ENCODE measurements around the gene SETBP1.

SETBP1 gene

DNA sequence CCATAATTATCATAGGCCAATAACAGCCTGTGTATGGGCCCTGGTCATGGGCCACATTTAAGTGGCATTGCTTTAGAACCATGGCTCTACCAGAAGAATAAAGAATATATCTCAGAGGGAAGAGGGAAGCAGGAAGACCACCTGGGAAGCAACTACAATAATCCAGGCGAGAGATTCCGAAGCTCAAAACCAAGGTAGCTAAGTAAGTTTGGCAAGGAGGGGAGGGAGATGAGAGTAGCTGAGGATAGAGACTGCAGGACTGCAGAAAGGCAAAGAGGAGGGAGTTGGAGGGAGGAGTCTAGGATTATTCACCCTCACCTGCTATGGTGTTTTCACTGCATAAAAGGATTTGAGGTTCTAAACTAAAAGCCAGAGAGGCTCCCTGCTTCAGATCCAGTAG is 293.5 kb downstream of the SETBP1 start:
- H3K9me3 Mint-ChIP-seq, result no peaks in the 10 kb centered on the region

DNA sequence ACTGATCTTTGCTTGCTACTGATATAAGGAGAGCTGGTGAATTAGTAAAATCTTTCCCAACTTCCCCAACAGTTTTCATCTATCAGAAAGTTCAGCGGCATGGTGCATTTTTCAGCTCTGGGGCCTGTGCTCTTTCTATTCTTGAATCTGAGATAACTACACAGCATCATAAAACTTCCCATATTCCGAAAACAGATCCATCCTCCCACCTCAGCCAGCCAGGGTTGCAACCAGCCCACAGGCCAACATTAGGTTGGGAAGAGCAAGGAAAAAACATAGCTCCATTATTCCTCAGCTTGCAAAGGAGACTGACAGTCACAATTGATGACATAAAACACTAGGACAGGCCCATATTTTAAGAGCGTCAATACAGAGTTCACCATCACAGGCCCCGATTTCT is 297.2 kb downstream of the SETBP1 start:
- H3K27me3 Mint-ChIP-seq, result no peaks in the 10 kb centered on the region
- H3K27ac Mint-ChIP-seq, result no peak overlapping the region
- no peaks in the 10 kb centered on the region for H3K9me3 Mint-ChIP-seq
- H3K36me3 Mint-ChIP-seq (ENCODE audit: low read depth), result no peaks in the 10 kb centered on the region
- no peaks in the 10 kb centered on the region for H3K4me1 Mint-ChIP-seq (ENCODE audit: low read depth)
- H3K4me3 Mint-ChIP-seq, result no peak overlapping the region

More for the DNA sequence above, 293.5 kb downstream of the SETBP1 start:
- Mint-ChIP-seq H3K36me3 (ENCODE audit: low read depth) (no peaks in the 10 kb centered on the region), H3K4me1 (ENCODE audit: low read depth) (no peaks in the 10 kb centered on the region), H3K27ac (no peak overlapping the region), H3K4me3 (no peak overlapping the region), H3K27me3 (no peaks in the 10 kb centered on the region)

DNA sequence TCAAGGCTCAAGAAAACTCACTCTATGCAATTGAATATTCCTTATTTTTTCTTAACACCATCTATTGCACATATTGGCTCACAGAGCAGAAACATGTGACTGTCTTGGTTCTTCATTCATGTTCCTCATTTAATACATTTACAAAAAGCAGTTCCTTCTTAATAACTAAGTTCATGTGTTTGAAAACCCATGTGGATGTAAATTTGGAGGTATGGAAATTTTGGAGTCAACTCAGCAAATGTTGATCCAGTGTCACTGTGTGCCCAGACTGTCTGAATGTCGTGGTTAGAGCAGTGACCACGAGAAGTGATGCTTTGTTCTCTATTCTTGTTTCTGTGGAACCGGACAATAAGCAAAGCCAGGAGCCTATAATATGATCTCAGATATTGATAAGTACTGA is 299.1 kb downstream of the SETBP1 start:
- H3K27me3 Mint-ChIP-seq, result no peaks in the 10 kb centered on the region

DNA sequence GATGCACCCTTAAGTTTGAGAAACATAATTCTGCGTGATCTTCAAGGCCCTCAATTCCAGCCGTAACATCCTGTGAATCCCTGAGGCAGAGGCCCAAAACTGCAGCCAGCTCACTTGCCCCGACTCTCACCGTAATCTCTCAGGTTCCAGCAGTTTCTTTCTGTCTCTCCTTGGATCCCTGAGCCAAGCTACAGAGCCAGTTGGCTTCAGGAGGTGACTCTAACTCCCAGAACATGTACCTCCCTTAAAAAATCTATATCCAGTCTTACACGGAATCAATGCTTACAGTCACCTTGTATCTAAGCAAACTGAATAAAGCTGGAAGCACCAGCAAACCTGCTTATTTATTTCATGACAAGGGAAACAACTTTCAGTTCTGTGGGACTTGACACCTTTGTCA is 300.4 kb downstream of the SETBP1 start:
- no peaks in the 10 kb centered on the region for H3K36me3 Mint-ChIP-seq (ENCODE audit: low read depth)
- no peaks in the 10 kb centered on the region for H3K4me1 Mint-ChIP-seq (ENCODE audit: low read depth)
- no peaks in the 10 kb centered on the region for H3K9me3 Mint-ChIP-seq

More for the DNA sequence above, 299.1 kb downstream of the SETBP1 start:
- no peaks in the 10 kb centered on the region for H3K9me3 Mint-ChIP-seq
- no peaks in the 10 kb centered on the region for H3K4me1 Mint-ChIP-seq (ENCODE audit: low read depth)
- no peaks in the 10 kb centered on the region for H3K36me3 Mint-ChIP-seq (ENCODE audit: low read depth)
- no peak overlapping the region for H3K27ac Mint-ChIP-seq
- H3K4me3 Mint-ChIP-seq, result no peak overlapping the region

DNA sequence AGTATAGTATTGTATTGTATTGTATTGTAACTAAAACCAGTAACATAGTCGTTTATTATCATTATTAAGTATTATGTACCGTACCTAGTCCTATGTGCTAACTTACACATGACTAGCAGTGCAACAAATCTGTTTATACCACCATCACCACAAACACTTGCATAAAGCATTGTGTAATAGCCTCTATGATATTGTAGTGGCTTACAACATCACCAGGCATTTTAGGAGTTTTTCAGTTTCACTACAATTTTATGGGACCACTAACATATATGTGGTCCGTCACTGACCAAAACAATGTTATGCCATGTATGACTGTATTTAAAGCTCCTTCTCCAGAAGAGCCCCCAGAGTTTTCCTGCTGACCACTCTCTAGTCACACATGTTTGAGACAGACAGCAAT is 306.2 kb downstream of the SETBP1 start:
- no peaks in the 10 kb centered on the region for H3K27me3 Mint-ChIP-seq
- no peaks in the 10 kb centered on the region for H3K36me3 Mint-ChIP-seq (ENCODE audit: low read depth)
- H3K4me1 Mint-ChIP-seq (ENCODE audit: low read depth), result no peaks in the 10 kb centered on the region
- H3K4me3 Mint-ChIP-seq, result no peak overlapping the region
- peaks cover 4% of the 10 kb centered on the region for H3K9me3 Mint-ChIP-seq
- no peak overlapping the region for H3K27ac Mint-ChIP-seq

More for the DNA sequence above, 300.4 kb downstream of the SETBP1 start:
- no peak overlapping the region for H3K27ac Mint-ChIP-seq
- no peaks in the 10 kb centered on the region for H3K27me3 Mint-ChIP-seq
- no peak overlapping the region for H3K4me3 Mint-ChIP-seq

DNA sequence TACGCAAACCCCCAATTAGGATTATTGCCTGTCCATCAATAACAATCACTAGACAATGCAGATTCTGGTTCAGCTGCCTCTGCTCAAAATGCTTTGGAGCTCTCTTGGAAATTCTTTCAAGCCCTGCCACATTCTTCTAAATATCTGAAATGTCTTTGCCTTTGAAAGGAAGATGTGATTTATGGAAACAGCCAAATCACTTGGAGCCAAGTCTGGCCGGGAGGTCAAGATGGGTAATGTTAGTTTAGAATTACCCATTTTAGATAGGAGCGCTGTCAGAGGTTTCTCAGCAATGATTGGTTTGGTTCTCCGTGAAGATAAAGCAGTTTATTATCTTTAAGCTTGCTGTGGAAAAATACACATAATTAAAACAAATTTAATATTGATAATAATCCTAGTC is 306.7 kb downstream of the SETBP1 start:
- H3K27me3 Mint-ChIP-seq, result no peaks in the 10 kb centered on the region
- no peak overlapping the region for H3K27ac Mint-ChIP-seq
- H3K9me3 Mint-ChIP-seq, result peaks cover 4% of the 10 kb centered on the region
- no peaks in the 10 kb centered on the region for H3K36me3 Mint-ChIP-seq (ENCODE audit: low read depth)
- no peak overlapping the region for H3K4me3 Mint-ChIP-seq
- H3K4me1 Mint-ChIP-seq (ENCODE audit: low read depth), result no peaks in the 10 kb centered on the region

DNA sequence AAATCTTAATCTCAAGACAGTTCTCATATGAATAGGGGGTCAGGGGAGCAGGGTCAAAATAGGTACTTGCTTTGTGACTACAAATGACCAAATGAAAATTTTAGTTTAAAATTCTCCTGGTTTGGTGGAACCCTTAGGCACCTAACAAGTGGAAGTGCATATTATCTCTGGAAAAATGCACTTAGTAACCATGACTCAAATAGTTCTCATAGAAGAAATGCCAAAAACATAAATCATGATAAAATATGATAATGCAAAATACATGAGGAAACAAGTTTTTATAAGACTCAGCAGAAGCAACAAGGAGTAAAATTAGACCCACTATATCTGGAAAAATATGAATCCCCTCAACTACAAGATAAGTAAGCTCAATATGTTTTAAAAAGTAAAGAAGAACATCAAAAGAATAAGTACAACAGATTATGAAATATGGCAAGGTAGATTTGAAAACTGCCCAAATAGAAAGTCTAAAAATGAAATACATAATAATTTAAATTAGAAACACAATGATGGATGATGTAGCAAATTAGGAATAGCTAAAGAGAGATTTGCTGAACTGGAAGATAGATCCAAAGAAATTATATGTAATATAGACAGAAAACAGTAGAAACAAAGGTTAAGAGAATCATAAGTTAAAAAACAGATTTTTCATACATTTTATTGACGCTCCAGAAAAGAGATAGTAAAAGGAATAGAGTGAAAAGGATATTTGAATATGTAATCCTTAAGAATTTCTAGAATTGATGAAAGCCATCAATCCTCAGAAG is 308.3 kb downstream of the SETBP1 start:
- Mint-ChIP-seq H3K36me3 (ENCODE audit: low read depth) (no peaks in the 10 kb centered on the region), H3K27ac (no peak overlapping the region), H3K27me3 (no peaks in the 10 kb centered on the region), H3K4me3 (no peak overlapping the region), H3K9me3 (peaks cover 4% of the 10 kb centered on the region), H3K4me1 (ENCODE audit: low read depth) (no peaks in the 10 kb centered on the region)

DNA sequence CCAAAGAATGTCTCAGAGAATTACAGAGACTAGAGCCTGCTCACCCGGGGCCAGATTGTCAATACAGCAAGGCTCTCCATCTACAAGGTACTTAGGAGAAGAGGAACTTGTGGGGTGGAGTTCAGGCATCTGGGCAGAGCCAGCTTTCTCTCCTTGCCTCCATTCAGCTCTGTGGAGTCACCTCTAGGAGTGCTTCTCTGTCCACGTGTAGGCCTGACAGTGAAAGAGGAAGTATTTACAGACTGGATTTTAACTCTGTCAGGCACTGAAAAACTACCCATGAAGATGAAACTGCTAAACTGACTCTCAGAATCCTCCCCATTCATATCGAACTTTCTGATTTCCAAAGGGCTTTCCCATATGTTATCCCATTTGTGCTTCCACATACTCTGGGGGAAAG is 315.6 kb downstream of the SETBP1 start:
- H3K36me3 Mint-ChIP-seq (ENCODE audit: low read depth), result peaks cover 4% of the 10 kb centered on the region
- no peak overlapping the region for H3K4me3 Mint-ChIP-seq
- peaks cover 3% of the 10 kb centered on the region for H3K9me3 Mint-ChIP-seq
- no peaks in the 10 kb centered on the region for H3K4me1 Mint-ChIP-seq (ENCODE audit: low read depth)
- H3K27ac Mint-ChIP-seq, result no peak overlapping the region
- no peaks in the 10 kb centered on the region for H3K27me3 Mint-ChIP-seq

DNA sequence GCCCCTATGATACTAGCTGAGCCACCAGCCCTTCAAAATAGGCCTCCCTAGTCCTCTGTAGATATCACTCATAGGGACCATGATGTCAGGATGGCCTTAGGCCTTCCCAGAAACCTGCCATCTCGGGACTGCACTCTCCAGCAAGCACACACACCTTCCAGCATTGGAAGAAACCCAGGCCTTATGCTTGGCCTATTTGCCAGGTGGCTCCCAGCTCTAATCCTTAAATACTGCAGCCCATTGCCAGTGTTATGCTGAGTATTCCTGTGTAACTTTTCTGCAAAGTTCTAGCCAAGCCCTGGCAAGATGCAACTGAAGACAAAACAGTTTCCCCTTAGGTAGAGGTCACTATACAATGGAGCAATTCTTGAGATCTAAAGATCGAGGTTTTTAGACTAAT is 316.5 kb downstream of the SETBP1 start:
- no peak overlapping the region for H3K27ac Mint-ChIP-seq
- H3K27me3 Mint-ChIP-seq, result no peaks in the 10 kb centered on the region
- peaks cover 4% of the 10 kb centered on the region for H3K36me3 Mint-ChIP-seq (ENCODE audit: low read depth)
- H3K4me1 Mint-ChIP-seq (ENCODE audit: low read depth), result no peaks in the 10 kb centered on the region
- H3K9me3 Mint-ChIP-seq, result peaks cover 3% of the 10 kb centered on the region
- no peak overlapping the region for H3K4me3 Mint-ChIP-seq

DNA sequence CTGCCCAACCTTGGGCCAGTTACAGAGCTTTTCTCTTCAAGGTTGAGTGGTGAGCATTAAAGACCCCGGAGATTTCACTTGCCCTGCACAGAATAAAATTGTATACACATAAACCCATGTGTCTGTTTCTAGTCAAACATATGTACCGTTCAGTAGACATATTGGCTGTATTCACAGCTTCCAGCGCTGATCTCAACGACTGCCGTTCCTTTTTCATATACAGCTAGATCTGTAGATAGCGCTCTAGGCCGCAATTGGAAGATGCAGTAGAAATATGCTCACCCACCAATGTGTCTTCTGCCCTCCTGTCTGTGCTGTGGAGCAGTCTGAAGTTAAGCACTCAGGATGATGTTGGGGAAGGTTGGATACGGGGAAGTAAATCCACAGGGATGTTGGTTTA is 317.7 kb downstream of the SETBP1 start:
- no peaks in the 10 kb centered on the region for H3K27me3 Mint-ChIP-seq
- peaks cover 4% of the 10 kb centered on the region for H3K36me3 Mint-ChIP-seq (ENCODE audit: low read depth)
- no peak overlapping the region for H3K4me3 Mint-ChIP-seq
- peaks cover 3% of the 10 kb centered on the region for H3K9me3 Mint-ChIP-seq
- H3K27ac Mint-ChIP-seq, result no peak overlapping the region
- no peaks in the 10 kb centered on the region for H3K4me1 Mint-ChIP-seq (ENCODE audit: low read depth)

DNA sequence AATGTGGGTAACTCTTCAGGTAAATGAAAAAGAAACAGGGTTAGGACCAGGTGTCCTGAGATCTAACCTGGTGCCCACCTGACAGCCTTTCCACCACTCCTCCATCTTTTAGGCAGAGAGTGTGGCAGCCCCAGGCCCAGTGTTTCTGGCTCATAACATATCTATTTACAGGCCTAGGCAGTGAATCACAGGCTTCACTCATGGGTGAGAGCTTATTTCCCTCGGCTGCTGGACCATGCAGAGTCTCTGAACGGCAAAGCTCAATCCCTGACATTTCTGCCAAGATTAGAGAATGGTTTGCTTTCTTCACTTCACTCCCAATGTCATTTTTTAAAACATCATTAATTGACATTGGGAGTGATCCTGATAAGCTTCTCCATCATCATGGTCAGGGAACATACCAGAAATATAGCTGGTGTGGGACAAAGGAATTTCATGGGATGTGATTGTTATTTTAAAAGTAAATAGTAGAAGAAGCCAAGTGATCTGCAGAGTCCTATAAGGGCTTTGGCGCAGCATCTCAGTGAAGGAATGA is 323.9 kb downstream of the SETBP1 start:
- Mint-ChIP-seq H3K4me3 (no peak overlapping the region), H3K9me3 (no peaks in the 10 kb centered on the region)

DNA sequence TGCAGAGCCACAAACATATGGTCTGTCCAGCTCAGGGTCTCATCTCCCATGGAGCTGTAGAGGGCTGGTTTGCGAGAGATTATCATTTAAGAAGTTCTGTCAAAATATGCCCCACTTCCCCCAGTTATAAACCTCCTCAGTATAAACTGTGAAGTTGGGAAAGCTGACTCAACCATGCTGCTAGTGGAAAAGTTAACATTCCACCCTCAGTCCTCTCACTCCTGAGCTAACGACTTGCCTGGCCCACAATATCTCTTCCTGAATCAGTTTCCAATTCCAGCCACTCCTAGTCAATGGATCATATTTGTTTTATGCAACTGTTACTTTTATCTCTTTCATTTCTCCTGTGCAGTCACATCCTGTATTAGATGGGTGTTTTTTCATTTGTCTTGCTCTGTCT is 326.2 kb downstream of the SETBP1 start:
- Mint-ChIP-seq H3K36me3 (ENCODE audit: low read depth) (no peaks in the 10 kb centered on the region), H3K4me1 (ENCODE audit: low read depth) (peaks cover 20% of the 10 kb centered on the region), H3K27ac (no peak overlapping the region), H3K9me3 (no peaks in the 10 kb centered on the region), H3K27me3 (no peaks in the 10 kb centered on the region), H3K4me3 (no peak overlapping the region)

More for the DNA sequence above, 323.9 kb downstream of the SETBP1 start:
- Mint-ChIP-seq H3K36me3 (ENCODE audit: low read depth) (no peaks in the 10 kb centered on the region), H3K27ac (no peak overlapping the region), H3K27me3 (no peaks in the 10 kb centered on the region), H3K4me1 (ENCODE audit: low read depth) (peaks cover 14% of the 10 kb centered on the region)

DNA sequence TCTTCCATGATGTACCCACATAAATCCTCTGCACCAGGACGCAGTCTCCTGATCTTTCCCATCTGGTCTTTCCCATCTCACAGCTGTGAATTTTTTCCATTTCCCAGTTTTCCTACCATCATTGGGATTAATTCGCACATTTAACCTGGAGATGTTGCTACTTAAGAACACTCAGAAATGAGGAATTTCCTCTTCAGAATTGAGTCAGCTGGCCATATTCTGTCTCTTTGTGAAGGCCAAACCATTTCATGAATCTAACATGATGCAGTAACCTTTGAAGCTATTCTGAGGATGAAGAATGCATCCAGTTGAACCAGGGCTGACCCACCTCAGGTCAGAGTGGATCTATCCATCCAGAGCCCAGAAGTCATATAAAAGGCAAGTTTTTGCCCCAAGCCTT is 326.8 kb downstream of the SETBP1 start:
- no peak overlapping the region for H3K4me3 Mint-ChIP-seq
- H3K9me3 Mint-ChIP-seq, result no peaks in the 10 kb centered on the region
- no peaks in the 10 kb centered on the region for H3K27me3 Mint-ChIP-seq
- H3K27ac Mint-ChIP-seq, result no peak overlapping the region
- peaks cover 20% of the 10 kb centered on the region for H3K4me1 Mint-ChIP-seq (ENCODE audit: low read depth)
- no peaks in the 10 kb centered on the region for H3K36me3 Mint-ChIP-seq (ENCODE audit: low read depth)

DNA sequence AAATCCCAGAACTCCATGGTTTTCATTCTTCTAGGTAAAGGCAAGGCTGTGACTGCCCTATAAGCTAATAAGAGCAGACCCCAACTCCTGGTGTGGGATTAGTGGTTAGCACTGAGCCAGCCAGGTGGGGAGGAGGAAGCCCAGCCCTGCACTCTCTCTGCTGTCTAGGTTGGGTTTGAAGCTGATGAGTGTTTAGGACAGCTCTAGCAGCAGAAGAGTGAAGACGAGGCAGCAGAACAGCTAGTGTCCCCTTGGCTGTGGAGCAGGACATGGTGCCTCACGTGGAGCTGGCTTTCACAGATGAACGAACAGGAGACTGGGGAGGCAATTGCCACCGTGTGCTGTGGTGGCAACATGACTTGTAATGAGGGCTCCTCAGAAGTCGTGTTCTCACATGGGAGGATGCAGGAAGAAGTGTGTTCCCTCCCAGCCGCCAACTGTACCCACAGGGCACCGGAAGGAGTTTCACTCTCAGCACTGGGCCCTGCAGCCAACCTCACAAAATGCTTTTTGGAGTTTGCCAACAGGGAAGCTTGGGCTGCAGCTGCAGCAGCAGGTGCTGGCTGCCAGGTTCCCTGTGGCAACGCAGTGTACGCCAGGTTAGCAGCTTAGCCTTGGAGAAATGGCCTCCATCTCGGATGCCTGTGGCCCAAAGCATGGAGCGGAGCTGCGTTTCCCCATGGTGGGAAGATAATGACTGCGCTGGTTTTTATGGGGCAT is 328.2 kb downstream of the SETBP1 start:
- no peak overlapping the region for H3K27ac Mint-ChIP-seq
- H3K4me1 Mint-ChIP-seq (ENCODE audit: low read depth), result peaks cover 20% of the 10 kb centered on the region
- H3K9me3 Mint-ChIP-seq, result no peaks in the 10 kb centered on the region
- no peak overlapping the region for H3K4me3 Mint-ChIP-seq
- H3K36me3 Mint-ChIP-seq (ENCODE audit: low read depth), result no peaks in the 10 kb centered on the region
- H3K27me3 Mint-ChIP-seq, result no peaks in the 10 kb centered on the region

DNA sequence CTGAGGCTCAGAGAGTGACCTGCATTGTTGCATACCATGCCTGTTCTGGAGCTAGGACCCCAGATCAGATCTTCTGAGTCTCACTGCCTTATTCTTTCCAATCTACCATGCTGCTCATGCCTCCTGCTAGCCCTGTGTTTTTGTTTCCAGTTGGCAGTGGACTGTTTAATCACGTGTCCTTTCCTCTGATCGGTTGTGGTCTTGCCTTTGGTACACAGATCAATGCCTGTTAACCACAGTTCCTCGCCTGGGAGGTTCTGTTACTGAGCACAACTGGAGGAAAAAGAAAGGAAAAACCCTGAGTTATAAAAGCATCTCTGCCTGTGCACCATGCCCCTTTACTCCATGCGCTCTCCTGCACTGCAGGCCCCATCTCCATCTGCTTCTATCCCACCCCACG is 329.1 kb downstream of the SETBP1 start:
- Mint-ChIP-seq H3K27ac (no peak overlapping the region), H3K36me3 (ENCODE audit: low read depth) (no peaks in the 10 kb centered on the region), H3K4me3 (no peak overlapping the region), H3K9me3 (no peaks in the 10 kb centered on the region), H3K27me3 (no peaks in the 10 kb centered on the region), H3K4me1 (ENCODE audit: low read depth) (peaks cover 20% of the 10 kb centered on the region)
